Measurements from ENCODE around the gene FCN3.

DNA sequence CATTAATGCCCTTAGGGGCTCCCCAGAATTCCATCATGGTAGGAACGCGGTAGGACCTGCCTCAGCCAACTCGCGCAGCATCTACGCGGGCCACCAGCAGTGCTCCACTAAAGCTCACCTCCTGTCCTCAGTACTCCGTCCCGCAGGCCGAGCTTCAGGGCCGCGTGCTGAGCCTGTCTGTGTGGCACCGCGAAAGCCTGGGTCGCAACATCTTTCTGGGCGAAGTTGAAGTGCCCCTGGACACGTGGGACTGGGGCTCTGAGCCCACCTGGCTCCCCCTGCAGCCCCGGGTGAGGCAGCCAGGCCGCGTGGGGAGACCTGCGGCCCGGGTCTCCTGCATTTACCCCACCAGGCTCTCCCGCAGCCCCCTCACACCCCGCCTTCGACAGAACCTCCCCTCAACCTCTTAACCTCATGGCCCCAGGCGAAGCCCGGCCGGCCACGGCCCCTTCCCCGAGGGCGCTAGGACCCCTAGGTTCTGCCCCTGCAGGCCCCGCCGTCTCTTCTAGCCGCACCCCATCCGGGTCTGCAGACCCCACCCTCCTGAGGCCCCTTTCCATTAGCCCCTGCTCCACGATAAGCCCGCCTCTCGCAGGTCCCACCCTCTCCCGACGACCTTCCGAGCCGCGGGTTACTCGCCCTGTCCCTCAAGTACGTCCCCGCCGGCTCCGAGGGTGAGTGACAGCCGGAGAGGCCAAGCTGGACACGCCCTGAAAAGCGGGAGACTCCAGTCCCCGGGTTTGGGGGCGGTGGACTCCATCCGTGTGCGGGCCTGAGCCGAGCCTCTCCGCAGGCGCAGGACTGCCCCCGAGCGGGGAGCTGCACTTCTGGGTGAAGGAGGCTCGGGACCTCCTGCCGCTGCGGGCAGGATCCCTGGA is 23.7 kb downstream of the FCN3 start:
- TF ChIP-seq, protein P1, sequence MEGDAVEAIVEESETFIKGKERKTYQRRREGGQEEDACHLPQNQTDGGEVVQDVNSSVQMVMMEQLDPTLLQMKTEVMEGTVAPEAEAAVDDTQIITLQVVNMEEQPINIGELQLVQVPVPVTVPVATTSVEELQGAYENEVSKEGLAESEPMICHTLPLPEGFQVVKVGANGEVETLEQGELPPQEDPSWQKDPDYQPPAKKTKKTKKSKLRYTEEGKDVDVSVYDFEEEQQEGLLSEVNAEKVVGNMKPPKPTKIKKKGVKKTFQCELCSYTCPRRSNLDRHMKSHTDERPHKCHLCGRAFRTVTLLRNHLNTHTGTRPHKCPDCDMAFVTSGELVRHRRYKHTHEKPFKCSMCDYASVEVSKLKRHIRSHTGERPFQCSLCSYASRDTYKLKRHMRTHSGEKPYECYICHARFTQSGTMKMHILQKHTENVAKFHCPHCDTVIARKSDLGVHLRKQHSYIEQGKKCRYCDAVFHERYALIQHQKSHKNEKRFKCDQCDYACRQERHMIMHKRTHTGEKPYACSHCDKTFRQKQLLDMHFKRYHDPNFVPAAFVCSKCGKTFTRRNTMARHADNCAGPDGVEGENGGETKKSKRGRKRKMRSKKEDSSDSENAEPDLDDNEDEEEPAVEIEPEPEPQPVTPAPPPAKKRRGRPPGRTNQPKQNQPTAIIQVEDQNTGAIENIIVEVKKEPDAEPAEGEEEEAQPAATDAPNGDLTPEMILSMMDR (IDR thresholded peaks at IDR 0.05): no peak
- no peak for TF ChIP-seq POLR2A (IDR thresholded peaks at IDR 0.05)
